ENCODE measurements around the gene PLCB1.

DNA sequence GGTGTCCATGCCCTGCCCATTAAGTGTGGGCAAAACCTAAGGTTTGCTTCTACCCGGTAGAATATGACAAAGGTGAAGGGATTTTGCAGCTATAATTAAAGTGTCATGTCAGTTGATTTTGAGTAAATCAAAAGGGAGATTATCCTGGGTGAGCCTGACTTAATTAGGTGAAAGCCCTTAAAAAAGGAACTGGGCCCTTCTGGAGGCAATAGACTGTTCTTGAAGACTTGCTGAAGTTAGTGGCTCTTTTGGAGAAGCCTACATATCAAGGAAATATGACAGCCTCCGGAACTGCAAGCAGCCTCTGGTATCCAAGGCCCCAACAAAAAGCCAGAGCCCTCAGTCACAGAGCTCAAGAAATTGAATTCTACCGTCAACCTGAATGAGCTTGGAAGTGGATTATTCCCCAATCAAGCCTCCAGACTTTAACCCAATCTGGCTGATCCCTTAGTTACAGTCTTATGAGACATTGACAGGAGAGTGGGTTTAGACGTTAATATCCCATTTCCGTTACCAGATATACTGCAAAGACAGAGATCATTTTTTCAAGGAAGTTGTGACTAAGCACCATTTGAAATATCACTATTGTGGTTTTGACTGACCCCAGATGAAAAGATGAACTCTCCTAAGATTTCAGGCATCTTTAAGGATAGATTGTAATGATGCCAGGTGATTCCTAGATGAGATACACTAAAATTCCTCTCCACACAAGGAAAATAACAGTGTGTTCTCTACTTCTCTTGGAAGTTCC, 303.4 kb downstream of the PLCB1 start:
- TF ChIP-seq ZNF138 (CRISPR knock-in tag; conservative IDR thresholded peaks at IDR 0.05), result no peak
- TF ChIP-seq, protein P1, sequence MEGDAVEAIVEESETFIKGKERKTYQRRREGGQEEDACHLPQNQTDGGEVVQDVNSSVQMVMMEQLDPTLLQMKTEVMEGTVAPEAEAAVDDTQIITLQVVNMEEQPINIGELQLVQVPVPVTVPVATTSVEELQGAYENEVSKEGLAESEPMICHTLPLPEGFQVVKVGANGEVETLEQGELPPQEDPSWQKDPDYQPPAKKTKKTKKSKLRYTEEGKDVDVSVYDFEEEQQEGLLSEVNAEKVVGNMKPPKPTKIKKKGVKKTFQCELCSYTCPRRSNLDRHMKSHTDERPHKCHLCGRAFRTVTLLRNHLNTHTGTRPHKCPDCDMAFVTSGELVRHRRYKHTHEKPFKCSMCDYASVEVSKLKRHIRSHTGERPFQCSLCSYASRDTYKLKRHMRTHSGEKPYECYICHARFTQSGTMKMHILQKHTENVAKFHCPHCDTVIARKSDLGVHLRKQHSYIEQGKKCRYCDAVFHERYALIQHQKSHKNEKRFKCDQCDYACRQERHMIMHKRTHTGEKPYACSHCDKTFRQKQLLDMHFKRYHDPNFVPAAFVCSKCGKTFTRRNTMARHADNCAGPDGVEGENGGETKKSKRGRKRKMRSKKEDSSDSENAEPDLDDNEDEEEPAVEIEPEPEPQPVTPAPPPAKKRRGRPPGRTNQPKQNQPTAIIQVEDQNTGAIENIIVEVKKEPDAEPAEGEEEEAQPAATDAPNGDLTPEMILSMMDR (IDR thresholded peaks at IDR 0.05), result no peak

All from WTC11 (cell line).